Liver (tissue), 9 donors: Measurements from ENCODE around the gene CD300C. TPM values are rescaled to one million over a fixed set of nuclear protein-coding genes. Genes with fewer than 3 reads are reported as not detected.
"Not testable (repeated sequence)": the region's sequence is repeated elsewhere in the genome, so short reads cannot be mapped to it uniquely, and the experiment has no call there.

Experiments used
- DNase-seq: peaks from one replicate; pipeline ENCODE4 v3.0.0-alpha.2; 2017; ENCODE audit warnings: low spot score
- H3K27ac ChIP-seq, 2 donors: one replicate each; pipeline ENCODE4 v1.7.0; 2013; ENCODE audit warnings: inconsistent platforms in 2 of 2, low read length in 2 of 2, control low read depth in 1 of 2, low read depth in 1 of 2, mild to moderate bottlenecking in 1 of 2
- H3K27me3 ChIP-seq, 4 donors: one replicate each; pipeline versions ENCODE4 v1.6.1 to v1.7.0; 2013; ENCODE audit warnings: low read length in 3 of 4, inconsistent platforms in 1 of 4, mild to moderate bottlenecking in 1 of 4, moderate library complexity in 1 of 4; ENCODE audit not compliant: control insufficient read depth in 4 of 4, insufficient read depth in 4 of 4
- H3K36me3 ChIP-seq, 4 donors: one replicate each; pipeline versions ENCODE4 v1.6.1 to v1.7.0; 2013; ENCODE audit warnings: low read length in 3 of 4, mild to moderate bottlenecking in 3 of 4, low read depth in 1 of 4, moderate library complexity in 1 of 4; ENCODE audit not compliant: control insufficient read depth in 4 of 4, insufficient read depth in 3 of 4
- H3K4me1 ChIP-seq, 4 donors: one replicate each; pipeline versions ENCODE4 v1.6.1 to v1.7.0; 2013; ENCODE audit warnings: low read length in 3 of 4, mild to moderate bottlenecking in 3 of 4, moderate library complexity in 1 of 4; ENCODE audit not compliant: control insufficient read depth in 4 of 4, insufficient read depth in 4 of 4
- H3K4me3 ChIP-seq, 3 donors: one replicate each; pipeline versions ENCODE4 v1.6.1 to v1.7.0; 2013; ENCODE audit warnings: low read length in 3 of 3, control low read depth in 1 of 3, low read depth in 1 of 3, mild to moderate bottlenecking in 1 of 3
- H3K9ac ChIP-seq, 2 donors: one replicate each; pipeline ENCODE4 v1.7.0; 2013; ENCODE audit warnings: low read length in 2 of 2, mild to moderate bottlenecking in 2 of 2, moderate library complexity in 2 of 2, control low read depth in 1 of 2, low read depth in 1 of 2
- H3K9me3 ChIP-seq, 4 donors: one replicate each; pipeline versions ENCODE4 v1.6.1 to v1.7.0; 2013; ENCODE audit warnings: low read length in 3 of 4; ENCODE audit not compliant: control insufficient read depth in 4 of 4
- ATF3 ChIP-seq: IDR thresholded peaks from 2 replicates; pipeline ENCODE4 v1.6.1; 2016; ENCODE audit warnings: antibody characterized with exemption
- CTCF ChIP-seq: fragments of 150-350 bp; IDR thresholded peaks from 2 replicates; pipeline ENCODE4 v1.5.1; 2017; ENCODE audit warnings: improper control_type of control experiment, low read depth, low read length; ENCODE audit not compliant: missing input control
- FOXA1 ChIP-seq: IDR thresholded peaks from 2 replicates; pipeline ENCODE4 v1.6.1; 2016; ENCODE audit warnings: antibody characterized with exemption
- FOXA2 ChIP-seq: IDR thresholded peaks from 2 replicates; pipeline ENCODE4 v1.6.1; 2016; ENCODE audit warnings: antibody characterized with exemption
- GABPA ChIP-seq, 2 donors: IDR thresholded peaks in 1 of 2; conservative IDR thresholded peaks in 1 of 2; 2 replicates each; pipeline ENCODE4 v1.6.1; 2016; ENCODE audit warnings: antibody characterized with exemption in 2 of 2, mild to moderate bottlenecking in 1 of 2, moderate library complexity in 1 of 2
- HNF4A ChIP-seq, 2 donors: conservative IDR thresholded peaks; 2 replicates each; pipeline ENCODE4 v1.6.1; 2016; ENCODE audit warnings: antibody characterized with exemption in 2 of 2, mild to moderate bottlenecking in 2 of 2
- HNF4G ChIP-seq: IDR thresholded peaks from 2 replicates; pipeline ENCODE4 v1.6.1; 2016; ENCODE audit warnings: antibody characterized with exemption
- JUND ChIP-seq, 2 donors: IDR thresholded peaks; 2 replicates each; pipeline ENCODE4 v1.6.1; 2016; ENCODE audit warnings: antibody characterized with exemption in 2 of 2
- NR2F2 ChIP-seq: IDR thresholded peaks from 2 replicates; pipeline ENCODE4 v1.6.1; 2016; ENCODE audit warnings: antibody characterized with exemption
- RAD21 ChIP-seq, 2 donors: IDR thresholded peaks; 2 replicates each; pipeline ENCODE4 v1.6.1; 2016; ENCODE audit warnings: antibody characterized with exemption in 2 of 2, mild to moderate bottlenecking in 2 of 2
- REST ChIP-seq: IDR thresholded peaks from 2 replicates; pipeline ENCODE4 v1.6.1; 2016; ENCODE audit warnings: antibody characterized with exemption, mild to moderate bottlenecking
- RXRA ChIP-seq, 2 donors: IDR thresholded peaks; 2 replicates each; pipeline ENCODE4 v1.6.1; 2017 to 2018; ENCODE audit warnings: antibody characterized with exemption in 2 of 2, mild to moderate bottlenecking in 1 of 2
- TAF1 ChIP-seq: conservative IDR thresholded peaks from 2 replicates; pipeline ENCODE4 v1.6.1; 2016; ENCODE audit warnings: antibody characterized with exemption, mild to moderate bottlenecking
- YY1 ChIP-seq: IDR thresholded peaks from 2 replicates; pipeline ENCODE4 v1.6.1; 2016; ENCODE audit warnings: antibody characterized with exemption, mild to moderate bottlenecking
- ZBTB33 ChIP-seq: IDR thresholded peaks from 2 replicates; pipeline ENCODE4 v1.6.1; 2016; ENCODE audit warnings: antibody characterized with exemption
- WGBS: extraction: QIAGEN DNeasy Blood & Tissue Kit; methylation state at CpG from one replicate; pipeline ENCODE4 v1.1.7; 2013; 5-methylcytosine and 5-hydroxymethylcytosine counted together
- polyA plus RNA-seq, 2 donors: library from polyadenylated mRNA; stranded (reverse) in 1 of 2; unstranded in 1 of 2; fragments of 200-250 nt in 1 of 2; fragments of >200 nt in 1 of 2; fragmentation: Nextera tagmentation in 1 of 2; extraction: Ambion mirVana in 1 of 2; gene quantifications; one replicate each; pipeline versions ENCODE4 v1.2.1 to v1.2.3, GENCODE V29; 2013 to 2015
- total RNA-seq, 2 donors: library from RNA; depleted of rRNA; stranded (reverse); fragments of >200 nt; gene quantifications; one replicate each; pipeline ENCODE4 v1.2.3, GENCODE V29; 2014
- donor health status: healthy.
- donor health status: healthy.
- donor health status: healthy.
- donor health status: healthy.
- donor health status: healthy.

Gene CD300C
- total and polyA plus RNA-seq, 4 donors = 0.17 to 1.5 (median 1.0) TPM

GRCh38 chr17:74563358-74563757 is 17.4 kb upstream of the CD300C start (continued):
- TF ChIP-seq ZBTB33 (no peak), ATF3 (no peak), NR2F2 (no peak), FOXA1 (no peak), RAD21 (IDR thresholded peaks at IDR 0.05) (no peak), HNF4A (conservative IDR thresholded peaks at IDR 0.05) (no peak), HNF4G (no peak), GABPA (IDR thresholded peaks at IDR 0.05 in 1 of 2, conservative IDR thresholded peaks at IDR 0.05 in 1 of 2) (no peak), JUND (IDR thresholded peaks at IDR 0.05) (no peak), FOXA2 (no peak), RXRA (IDR thresholded peaks at IDR 0.05) (no peak), TAF1 (no peak)

- no peak overlapping the region for H3K27ac ChIP-seq
- TF ChIP-seq YY1 (no peak), JUND (IDR thresholded peaks at IDR 0.05) (no peak)
- peaks cover 0 to 2% (median 1%) of the 10 kb centered on the region in 4 donors for H3K27me3 ChIP-seq
- no peak overlapping the region for H3K4me3 ChIP-seq
- DNase-seq = no peak
- no peaks in the 10 kb centered on the region for H3K9me3 ChIP-seq
- H3K36me3 ChIP-seq = no peaks in the 10 kb centered on the region
- H3K9ac ChIP-seq = no peak overlapping the region
- 58% methylated on average over 3 of the region's 3 CpGs for WGBS
- H3K4me1 ChIP-seq = no peaks in the 10 kb centered on the region
These were observed 15.7 kb upstream of the CD300C start for GRCh38 chr17:74561586-74561985.

- Histone ChIP-seq H3K4me1 (no peaks in the 10 kb centered on the region), H3K27ac (no peak overlapping the region), H3K4me3 (no peak overlapping the region), H3K36me3 (no peaks in the 10 kb centered on the region), H3K9ac (no peak overlapping the region), H3K27me3 (peaks cover 0 to 2% (median 1%) of the 10 kb centered on the region in 4 donors), H3K9me3 (no peaks in the 10 kb centered on the region)
- WGBS = 69% methylated on average over 6 of the region's 6 CpGs
- no peak for DNase-seq
- TF ChIP-seq ZBTB33 (no peak), JUND (IDR thresholded peaks at IDR 0.05) (no peak), YY1 (no peak), CTCF (no peak), TAF1 (no peak), REST (no peak)
These were observed 13.1 kb upstream of the CD300C start for GRCh38 chr17:74558882-74559519.

- H3K9me3 ChIP-seq, H3K36me3 ChIP-seq, H3K4me3 ChIP-seq, H3K27me3 ChIP-seq, DNase-seq, H3K9ac ChIP-seq, H3K4me1 ChIP-seq, H3K27ac ChIP-seq: not testable (repeated sequence)
- WGBS = 65% methylated on average over 4 of the region's 4 CpGs
These were observed 12.5 kb upstream of the CD300C start for GRCh38 chr17:74558402-74558801.
